ENCODE results near the gene PKIG.

Gene PKIG

GRCh38 chr20:44615169-44615791 is 32.9 kb downstream of the PKIG start:
- no peak for TF ChIP-seq POLR2AphosphoS5 (IDR thresholded peaks at IDR 0.05; ENCODE audit: low read depth, low read length)
- TF ChIP-seq TAF1 (IDR thresholded peaks at IDR 0.05; ENCODE audit: borderline replicate concordance, insufficient read depth, low read length), result no peak
- TF ChIP-seq FOXP2 (optimal IDR thresholded peaks at IDR 0.05; ENCODE audit: borderline replicate concordance, extremely low read depth, extremely low read length, insufficient read depth), result no peak
- no peak for TF ChIP-seq REST (IDR thresholded peaks at IDR 0.05; ENCODE audit: insufficient read depth in 1 of 2, low read depth in 2 of 2, low read length in 2 of 2)
- no peak for TF ChIP-seq SIN3A (IDR thresholded peaks at IDR 0.05; ENCODE audit: borderline replicate concordance, insufficient read depth, low read length)

DNA sequence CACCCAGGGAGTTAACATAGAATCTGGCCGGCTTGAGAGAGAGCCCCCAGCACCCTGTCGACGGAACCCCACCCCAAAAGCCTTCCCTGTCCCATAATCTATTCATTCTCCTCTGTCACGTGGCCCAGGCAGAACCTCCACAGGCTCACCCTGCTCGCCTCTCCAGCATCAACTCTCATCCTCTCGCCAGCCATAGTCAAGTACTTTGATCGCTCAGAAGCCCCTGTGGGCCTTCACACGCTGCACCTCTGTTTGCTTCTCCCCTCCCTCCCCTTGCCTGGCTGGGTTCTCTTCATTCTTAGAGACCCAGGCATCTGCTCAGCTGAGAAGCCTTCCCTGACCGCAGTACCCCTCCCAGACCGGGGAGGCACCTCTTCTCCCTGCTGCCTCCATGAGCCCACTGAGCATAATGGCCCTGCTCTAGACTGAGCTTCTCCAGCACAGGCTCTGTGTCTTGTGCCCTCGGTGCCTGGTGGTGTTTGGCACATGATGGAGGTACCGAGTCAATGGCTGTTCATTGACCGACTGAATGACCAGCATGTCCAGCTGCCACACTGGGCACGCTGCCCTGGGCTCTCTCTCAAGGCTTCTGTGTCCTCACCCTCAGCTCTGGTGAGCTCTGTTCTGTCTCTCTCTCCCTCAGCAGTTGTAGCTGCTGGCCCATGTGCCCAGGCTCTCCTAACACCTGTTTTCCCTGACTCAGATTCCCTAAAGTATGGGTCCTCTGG is 33.7 kb downstream of the PKIG start:
- TF ChIP-seq POLR2AphosphoS5 (IDR thresholded peaks at IDR 0.05; ENCODE audit: low read depth, low read length) (no peak), FOXP2 (optimal IDR thresholded peaks at IDR 0.05; ENCODE audit: borderline replicate concordance, extremely low read depth, extremely low read length, insufficient read depth) (no peak), TAF1 (IDR thresholded peaks at IDR 0.05; ENCODE audit: borderline replicate concordance, insufficient read depth, low read length) (no peak), SIN3A (IDR thresholded peaks at IDR 0.05; ENCODE audit: borderline replicate concordance, insufficient read depth, low read length) (no peak), REST (IDR thresholded peaks at IDR 0.05; ENCODE audit: insufficient read depth in 1 of 2, low read depth in 2 of 2, low read length in 2 of 2) (no peak)

- TF ChIP-seq SIN3A (IDR thresholded peaks at IDR 0.05; ENCODE audit: borderline replicate concordance, insufficient read depth, low read length), result no peak
- TF ChIP-seq REST (IDR thresholded peaks at IDR 0.05; ENCODE audit: insufficient read depth in 1 of 2, low read depth in 2 of 2, low read length in 2 of 2), result no peak
- TF ChIP-seq TAF1 (IDR thresholded peaks at IDR 0.05; ENCODE audit: borderline replicate concordance, insufficient read depth, low read length), result no peak
- no peak for TF ChIP-seq POLR2AphosphoS5 (IDR thresholded peaks at IDR 0.05; ENCODE audit: low read depth, low read length)
- TF ChIP-seq FOXP2 (optimal IDR thresholded peaks at IDR 0.05; ENCODE audit: borderline replicate concordance, extremely low read depth, extremely low read length, insufficient read depth), result no peak
Measured at GRCh38 chr20:44616604-44616964, 34.2 kb downstream of the PKIG start.

- no peak for TF ChIP-seq TAF1 (IDR thresholded peaks at IDR 0.05; ENCODE audit: borderline replicate concordance, insufficient read depth, low read length)
- no peak for TF ChIP-seq SIN3A (IDR thresholded peaks at IDR 0.05; ENCODE audit: borderline replicate concordance, insufficient read depth, low read length)
Measured at GRCh38 chr20:44618318-44618731, 35.9 kb downstream of the PKIG start.

GRCh38 chr20:44619294-44619693 is 36.9 kb downstream of the PKIG start:
- TF ChIP-seq REST (IDR thresholded peaks at IDR 0.05; ENCODE audit: insufficient read depth in 1 of 2, low read depth in 2 of 2, low read length in 2 of 2) (no peak), TAF1 (IDR thresholded peaks at IDR 0.05; ENCODE audit: borderline replicate concordance, insufficient read depth, low read length) (no peak), FOXP2 (optimal IDR thresholded peaks at IDR 0.05; ENCODE audit: borderline replicate concordance, extremely low read depth, extremely low read length, insufficient read depth) (no peak), SIN3A (IDR thresholded peaks at IDR 0.05; ENCODE audit: borderline replicate concordance, insufficient read depth, low read length) (no peak), POLR2AphosphoS5 (IDR thresholded peaks at IDR 0.05; ENCODE audit: low read depth, low read length) (no peak)
